A673 (cell line): Measurements from ENCODE around the gene STAP1. TPM values are rescaled to one million over a fixed set of nuclear protein-coding genes. Genes with fewer than 3 reads are reported as not detected.

ENCODE experiments used
- BruUV-seq: library from RNA; stranded (reverse); fragments of 400-500 nt; replicated peaks from 2 replicates; lab custom pipeline; 2021; lab: Mats Ljungman, UMichigan
- CTCF ChIA-PET: fragments of 300-600 bp; sonication (Branson Sonifier 250); formaldehyde crosslinking; loops from one replicate; lab custom pipeline; 2022; ENCODE audit warnings: antibody characterized with exemption; lab: Charles Lee
- POLR2A ChIA-PET: fragments of 300-600 bp; sonication (Branson Sonifier 250); formaldehyde crosslinking; loops from one replicate; lab custom pipeline; 2022; ENCODE audit warnings: antibody characterized with exemption; ENCODE audit not compliant: low non-redundant PET; lab: Charles Lee
- DNase-seq: peaks from one replicate; pipeline ENCODE4 v3.0.0-alpha.2; 2015; ENCODE audit warnings: low spot score
- H3K27ac ChIP-seq: fragments of 200-600 bp; sonication (generic); 2 replicates; pipeline ENCODE4 v1.5.1; 2016; ENCODE audit warnings: mixed run types, low read depth, mild to moderate bottlenecking, mixed read lengths, antibody characterized with exemption, low read length; ENCODE audit not compliant: poor library complexity, severe bottlenecking
- H3K27me3 ChIP-seq: fragments of 200-600 bp; sonication (generic); replicated peaks from 2 replicates; pipeline ENCODE4 v1.6.1; 2017; ENCODE audit warnings: mixed run types, low read depth, mild to moderate bottlenecking, mixed read lengths, antibody characterized with exemption, low read length; ENCODE audit not compliant: insufficient read depth, poor library complexity
- H3K36me3 ChIP-seq: fragments of 200-600 bp; sonication (generic); 2 replicates; pipeline ENCODE4 v1.6.1; 2016; ENCODE audit warnings: mixed run types, mild to moderate bottlenecking, mixed read lengths, antibody characterized with exemption, low read length; ENCODE audit not compliant: insufficient read depth, poor library complexity, severe bottlenecking
- H3K4me1 ChIP-seq: fragments of 200-600 bp; sonication (generic); 2 replicates; pipeline ENCODE4 v1.6.1; 2017; ENCODE audit warnings: mixed run types, mild to moderate bottlenecking, mixed read lengths, antibody characterized with exemption, low read length; ENCODE audit not compliant: insufficient read depth, poor library complexity, severe bottlenecking
- H3K4me3 ChIP-seq: fragments of 200-600 bp; sonication (generic); 2 replicates; pipeline ENCODE4 v1.5.1; 2016; ENCODE audit warnings: low read depth, mixed run types, mild to moderate bottlenecking, mixed read lengths, low read length; ENCODE audit not compliant: poor library complexity, severe bottlenecking
- H3K9me3 ChIP-seq: fragments of 200-600 bp; sonication (generic); 2 replicates; pipeline ENCODE4 v1.6.1; 2016; ENCODE audit warnings: mixed run types, low read depth, mild to moderate bottlenecking, mixed read lengths, antibody characterized with exemption, low read length; ENCODE audit not compliant: poor library complexity, severe bottlenecking
- EZH2 ChIP-seq: fragments of 200-600 bp; sonication (generic); IDR thresholded peaks from 2 replicates; pipeline ENCODE4 v1.6.1; 2017; ENCODE audit warnings: borderline replicate concordance, low read depth, mild to moderate bottlenecking, mixed read lengths, antibody characterized with exemption, low read length; ENCODE audit not compliant: poor library complexity, severe bottlenecking
- intact Hi-C: fragments of 100-400 bp; cut with micrococcal nuclease; formaldehyde crosslinking; loops from one replicate; pipeline ENCODE4 v1.10.0; 2022; ENCODE audit not compliant: unreplicated experiment
- total RNA-seq: library from RNA; stranded (reverse); gene quantifications from 2 replicates; pipeline ENCODE4 v1.2.3, GENCODE V29; 2021
- TF ChIP-seq, protein P1 (sequence below): fragments of 300-800, 200-600 bp; sonication (generic); conservative IDR thresholded peaks from 2 replicates; pipeline ENCODE4 v1.5.1; 2017; ENCODE audit warnings: low read depth, mild to moderate bottlenecking, antibody characterized with exemption, low read length, moderate library complexity, mixed read lengths

Gene STAP1
- total RNA-seq, 1 experiment from 2014 or later: not detected

- intact Hi-C loops: loop anchor here (10.0 kb wide), 1 partner anchor 619 kb away; no protein-coding TSS in a partner anchor
- no peaks in the 10 kb centered on the region for H3K4me1 ChIP-seq
- no peak overlapping the region for H3K27ac ChIP-seq
- no peak for DNase-seq
- ChIA-PET POLR2A (no interaction called here), CTCF (no interaction called here)
- H3K36me3 ChIP-seq: no peaks in the 10 kb centered on the region
- no peaks in the 10 kb centered on the region for H3K9me3 ChIP-seq
- no TSS peak for BruUV-seq
- H3K4me3 ChIP-seq: no peak overlapping the region
- no peaks in the 10 kb centered on the region for H3K27me3 ChIP-seq
- TF ChIP-seq EZH2: no peak
- TF ChIP-seq, protein P1, sequence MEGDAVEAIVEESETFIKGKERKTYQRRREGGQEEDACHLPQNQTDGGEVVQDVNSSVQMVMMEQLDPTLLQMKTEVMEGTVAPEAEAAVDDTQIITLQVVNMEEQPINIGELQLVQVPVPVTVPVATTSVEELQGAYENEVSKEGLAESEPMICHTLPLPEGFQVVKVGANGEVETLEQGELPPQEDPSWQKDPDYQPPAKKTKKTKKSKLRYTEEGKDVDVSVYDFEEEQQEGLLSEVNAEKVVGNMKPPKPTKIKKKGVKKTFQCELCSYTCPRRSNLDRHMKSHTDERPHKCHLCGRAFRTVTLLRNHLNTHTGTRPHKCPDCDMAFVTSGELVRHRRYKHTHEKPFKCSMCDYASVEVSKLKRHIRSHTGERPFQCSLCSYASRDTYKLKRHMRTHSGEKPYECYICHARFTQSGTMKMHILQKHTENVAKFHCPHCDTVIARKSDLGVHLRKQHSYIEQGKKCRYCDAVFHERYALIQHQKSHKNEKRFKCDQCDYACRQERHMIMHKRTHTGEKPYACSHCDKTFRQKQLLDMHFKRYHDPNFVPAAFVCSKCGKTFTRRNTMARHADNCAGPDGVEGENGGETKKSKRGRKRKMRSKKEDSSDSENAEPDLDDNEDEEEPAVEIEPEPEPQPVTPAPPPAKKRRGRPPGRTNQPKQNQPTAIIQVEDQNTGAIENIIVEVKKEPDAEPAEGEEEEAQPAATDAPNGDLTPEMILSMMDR: no peak
Observed at GRCh38 chr4:67555447-67555846, 3.1 kb upstream of the STAP1 start.

GRCh38 chr4:67556436-67556835, 2.1 kb upstream of the STAP1 start:
- Histone ChIP-seq H3K4me1 (no peaks in the 10 kb centered on the region), H3K9me3 (no peaks in the 10 kb centered on the region), H3K36me3 (no peaks in the 10 kb centered on the region), H3K27ac (no peak overlapping the region), H3K27me3 (no peaks in the 10 kb centered on the region), H3K4me3 (no peak overlapping the region)
- CTCF ChIA-PET: no interaction called here
- intact Hi-C loops: loop anchor here (10.0 kb wide), 1 partner anchor 618 kb away; no protein-coding TSS in a partner anchor
- no TSS peak for BruUV-seq
- POLR2A ChIA-PET: no interaction called here
- TF ChIP-seq, protein P1: no peak
- peak; percentile 17 for DNase-seq

DNA sequence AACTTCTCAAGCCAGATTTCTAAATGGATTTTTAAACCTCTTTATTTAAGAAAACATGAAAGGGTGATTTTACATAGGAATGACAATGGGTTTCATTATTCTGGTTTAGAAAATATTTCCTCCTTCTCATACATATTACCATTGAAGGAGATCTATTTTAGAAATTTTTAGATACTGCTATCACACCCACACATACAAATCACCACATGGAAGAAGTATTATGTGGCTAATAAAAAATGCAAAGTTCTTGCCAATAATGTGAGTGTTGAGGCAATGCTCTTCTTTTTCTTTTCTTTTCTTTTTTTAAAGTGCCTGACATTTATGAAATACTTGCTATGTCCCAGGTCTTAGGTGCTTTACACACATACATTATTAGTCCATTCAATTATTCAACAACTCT, 6.8 kb downstream of the STAP1 start:
- H3K9me3 ChIP-seq: no peaks in the 10 kb centered on the region
- ChIA-PET CTCF (no interaction called here), POLR2A (no interaction called here)
- H3K4me1 ChIP-seq: no peaks in the 10 kb centered on the region
- no peak for TF ChIP-seq EZH2
- TF ChIP-seq, protein P1: no peak
- no peak overlapping the region for H3K4me3 ChIP-seq
- H3K27me3 ChIP-seq: no peaks in the 10 kb centered on the region
- H3K36me3 ChIP-seq: no peaks in the 10 kb centered on the region
- intact Hi-C loops: no loop called here
- no peak for DNase-seq
- BruUV-seq: no TSS peak
- no peak overlapping the region for H3K27ac ChIP-seq
